Activated CD4-positive, alpha-beta memory T cell treated with anti-CD3 and anti-CD28 coated beads, Interleukin-2, amount 10 ng/mL, durations not matched to agents 7 days and 5 days (primary cell): ENCODE measurements around the gene TPSD1. TPM values are rescaled to one million over a fixed set of nuclear protein-coding genes. Genes with fewer than 3 reads are reported as not detected.
A peak's percentile ranks its signal among the peaks of the same experiment; 100 is the strongest.

Source experiments
- CTCF ChIA-PET: fragments of 350-600 bp; sonication (Branson Sonifier 250); formaldehyde crosslinking; loops from one replicate; lab custom pipeline; 2021; ENCODE audit warnings: antibody characterized with exemption, inconsistent platforms; lab: Charles Lee
- POLR2A ChIA-PET: fragments of 350-600 bp; sonication (Branson Sonifier 250); formaldehyde crosslinking; loops from one replicate; lab custom pipeline; 2021; ENCODE audit warnings: antibody characterized with exemption; lab: Charles Lee
- DNase-seq: peaks from one replicate; pipeline ENCODE4 v3.0.0-alpha.2; 2020
- H3K27ac Mint-ChIP-seq: one replicate; pipeline ENCODE4 v1.8.0; 2021; ENCODE audit warnings: mild to moderate bottlenecking, mixed read lengths
- H3K27me3 Mint-ChIP-seq: one replicate; pipeline ENCODE4 v1.8.0; 2021; ENCODE audit warnings: mixed read lengths
- H3K36me3 Mint-ChIP-seq: one replicate; pipeline ENCODE4 v1.8.0; 2021; ENCODE audit warnings: low read depth, mixed read lengths
- H3K4me1 Mint-ChIP-seq: one replicate; pipeline ENCODE4 v1.8.0; 2021; ENCODE audit warnings: mixed read lengths
- H3K4me3 Mint-ChIP-seq: one replicate; pipeline ENCODE4 v1.8.0; 2021; ENCODE audit warnings: mild to moderate bottlenecking, mixed read lengths
- H3K9me3 Mint-ChIP-seq: one replicate; pipeline ENCODE4 v1.8.0; 2021; ENCODE audit warnings: mixed read lengths
- total RNA-seq, 2 experiments: library from RNA; stranded (reverse); gene quantifications; one replicate each; pipeline ENCODE4 v1.2.3, GENCODE V29; 2021

Gene TPSD1
- total RNA-seq, 2 experiments from 2014 or later: not detected

DNA sequence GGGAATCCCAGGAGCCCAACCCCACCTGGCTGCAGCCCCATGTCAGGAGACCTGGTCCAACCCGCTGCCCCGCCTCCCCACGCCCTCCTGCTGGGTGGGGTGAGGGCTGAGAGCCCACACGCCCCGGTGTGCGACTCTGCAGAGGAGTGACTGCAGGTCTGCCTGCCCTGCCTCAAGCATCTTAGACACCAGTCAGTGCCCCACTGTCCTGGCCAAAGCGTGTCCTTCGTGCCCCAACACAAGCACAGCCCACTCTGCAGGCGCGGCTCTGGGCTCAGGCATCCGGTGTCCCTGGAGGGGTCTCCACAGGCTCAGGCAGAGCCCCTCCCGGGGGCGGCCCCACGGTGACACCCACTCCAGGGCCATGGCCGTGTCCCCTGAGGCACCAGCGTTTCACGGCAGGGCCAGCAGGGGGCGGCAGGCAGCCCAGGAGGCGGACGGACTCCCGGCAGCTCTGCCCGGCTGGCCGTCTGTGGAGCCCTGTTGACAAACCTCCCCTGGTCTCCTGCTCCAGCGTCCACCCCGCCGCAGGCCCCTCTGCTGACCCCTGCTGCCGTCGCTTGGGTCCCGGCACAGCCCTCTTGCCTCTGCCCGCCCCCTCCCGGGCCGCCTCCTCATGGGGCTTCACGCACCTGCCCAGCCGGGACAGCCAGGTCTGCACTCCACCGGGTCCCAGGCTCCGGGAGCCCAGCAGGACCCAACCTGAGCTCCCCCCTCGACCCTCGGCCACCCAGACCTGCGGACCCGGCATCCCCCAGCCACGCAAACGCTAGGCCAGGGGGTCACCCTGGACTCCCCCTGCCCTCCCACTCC, 45.0 kb downstream of the TPSD1 start:
- Mint-ChIP-seq H3K4me1 (peaks cover 32% of the 10 kb centered on the region), H3K9me3 (no peaks in the 10 kb centered on the region), H3K27ac (no peak overlapping the region), H3K36me3 (no peaks in the 10 kb centered on the region), H3K27me3 (peaks cover 6% of the 10 kb centered on the region), H3K4me3 (no peak overlapping the region)
- ChIA-PET CTCF (interaction anchor here (0.8 to 1.5 kb wide), 3 partner anchors 8 to 32 kb away, joined by 3 to 4 read pairs (median 3); partner anchors contain the start of gene UBE2I), POLR2A (interaction anchor here (1.7 kb wide), 1 partner anchor 8 kb away, joined by 6 read pairs; the partner anchor contains the start of gene UBE2I)
- peak; percentile 81 for DNase-seq

- Mint-ChIP-seq H3K27ac (no peak overlapping the region), H3K27me3 (peaks cover 6% of the 10 kb centered on the region), H3K9me3 (no peaks in the 10 kb centered on the region), H3K36me3 (no peaks in the 10 kb centered on the region), H3K4me1 (peaks cover 35% of the 10 kb centered on the region), H3K4me3 (no peak overlapping the region)
- DNase-seq: no peak
- ChIA-PET POLR2A (interaction anchor here (1.7 kb wide), 1 partner anchor 8 kb away, joined by 6 read pairs; the partner anchor contains the start of gene UBE2I), CTCF (interaction anchor here (0.8 to 1.5 kb wide), 3 partner anchors 8 to 31 kb away, joined by 3 to 4 read pairs (median 3); partner anchors contain the start of gene UBE2I)
Observed at GRCh38 chr16:1301562-1301961, 45.7 kb downstream of the TPSD1 start.

DNA sequence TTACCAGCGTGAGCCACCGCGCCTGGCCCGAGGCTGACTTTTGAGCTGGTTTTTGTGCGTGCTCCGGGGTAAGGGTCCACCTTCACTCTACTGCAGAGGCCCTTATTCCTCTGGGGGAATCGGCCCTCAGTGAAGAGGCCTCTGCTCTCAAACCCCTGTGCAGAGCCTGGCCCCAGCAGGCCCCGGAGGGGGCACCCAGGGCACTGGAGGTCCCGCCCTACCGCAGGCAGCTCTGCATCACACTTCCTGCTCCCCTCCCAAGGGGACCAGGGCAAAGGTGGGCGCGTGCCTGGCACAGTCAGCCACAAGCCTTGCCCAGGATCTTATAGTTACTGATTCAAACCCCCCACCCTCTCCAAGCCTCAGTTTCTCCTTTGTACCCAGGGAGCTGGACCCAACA, 50.0 kb downstream of the TPSD1 start:
- no peak for DNase-seq
- no peak overlapping the region for H3K27ac Mint-ChIP-seq
- no peak overlapping the region for H3K4me3 Mint-ChIP-seq
- no peaks in the 10 kb centered on the region for H3K27me3 Mint-ChIP-seq
- ChIA-PET CTCF (no interaction called here), POLR2A (no interaction called here)
- H3K36me3 Mint-ChIP-seq: peaks cover 9% of the 10 kb centered on the region
- no peaks in the 10 kb centered on the region for H3K9me3 Mint-ChIP-seq
- H3K4me1 Mint-ChIP-seq: peaks cover 40% of the 10 kb centered on the region

- ChIA-PET POLR2A (no interaction called here), CTCF (no interaction called here)
- peaks cover 13% of the 10 kb centered on the region for H3K36me3 Mint-ChIP-seq
- H3K4me3 Mint-ChIP-seq: no peak overlapping the region
- H3K4me1 Mint-ChIP-seq: peaks cover 45% of the 10 kb centered on the region
- H3K27me3 Mint-ChIP-seq: no peaks in the 10 kb centered on the region
- no peak overlapping the region for H3K27ac Mint-ChIP-seq
- H3K9me3 Mint-ChIP-seq: no peaks in the 10 kb centered on the region
- DNase-seq: no peak
Observed at GRCh38 chr16:1306334-1306733, 50.5 kb downstream of the TPSD1 start.

- H3K27me3 Mint-ChIP-seq: no peaks in the 10 kb centered on the region
- ChIA-PET CTCF (interaction anchor here (1.6 kb wide), 1 partner anchor 7 kb away, joined by 4 read pairs; no protein-coding TSS in a partner anchor), POLR2A (interaction anchor here (0.8 to 1.8 kb wide), 11 partner anchors 7 to 519 kb away, joined by 3 to 12 read pairs (median 5); partner anchors contain the start of genes FAHD1, NUBP2, SPSB3 and UQCC4)
- no peaks in the 10 kb centered on the region for H3K9me3 Mint-ChIP-seq
- no peak for DNase-seq
- peak overlapping the region; percentile 96 for H3K27ac Mint-ChIP-seq
- H3K4me1 Mint-ChIP-seq: peaks cover 51% of the 10 kb centered on the region
- H3K36me3 Mint-ChIP-seq: peaks cover 21% of the 10 kb centered on the region
- H3K4me3 Mint-ChIP-seq: peak overlapping the region; percentile 80
Observed at GRCh38 chr16:1308036-1308976, 52.4 kb downstream of the TPSD1 start.

Other genes with a start within 250 kb of the TPSD1 start
- not detected for gene SSTR5, start 183.3 kb upstream of the TPSD1 start, total RNA-seq
- not detected for gene C1QTNF8, start 159.8 kb upstream of the TPSD1 start, total RNA-seq
- under 1 TPM; 0.58 to 0.83 TPM for gene CACNA1H, start 103.0 kb upstream of the TPSD1 start, total RNA-seq
- gene TPSG1, start 30.8 kb upstream of the TPSD1 start, total RNA-seq: not detected
- gene TPSB2, start 25.9 kb upstream of the TPSD1 start, total RNA-seq: not detected
- not detected for gene TPSAB1, start 15.4 kb upstream of the TPSD1 start, total RNA-seq
- 100 to 1,000 TPM; 198 to 199 TPM for gene UBE2I, start 53.6 kb downstream of the TPSD1 start, total RNA-seq
- gene BAIAP3, start 77.6 kb downstream of the TPSD1 start, total RNA-seq: 1 to 10 TPM; 3.4 to 3.9 TPM
- gene TSR3, start 95.8 kb downstream of the TPSD1 start, total RNA-seq: 10 to 100 TPM; 40.6 to 46.0 TPM
- gene GNPTG, start 95.9 kb downstream of the TPSD1 start, total RNA-seq: 10 to 100 TPM; 32.5 to 33.4 TPM
- gene UNKL, start 158.6 kb downstream of the TPSD1 start, total RNA-seq: 10 to 100 TPM; 40.0 to 43.7 TPM
- gene UQCC4, start 164.7 kb downstream of the TPSD1 start, total RNA-seq: 10 to 100 TPM; 11.2 to 12.3 TPM
- gene PERCC1, start 175.0 kb downstream of the TPSD1 start, total RNA-seq: not detected
- 1 to 10 TPM; 1.6 to 2.2 TPM for gene CCDC154, start 188.5 kb downstream of the TPSD1 start, total RNA-seq
- gene CLCN7, start 219.0 kb downstream of the TPSD1 start, total RNA-seq: 10 to 100 TPM; 44.2 to 49.4 TPM
- gene PTX4, start 232.9 kb downstream of the TPSD1 start, total RNA-seq: not detected
- 10 to 100 TPM; 49.4 to 51.9 TPM for gene TELO2, start 237.3 kb downstream of the TPSD1 start, total RNA-seq